ENCODE results near the gene PDE8A. TPM values are rescaled to one million over a fixed set of nuclear protein-coding genes. Genes with fewer than 3 reads are reported as not detected.

PDE8A gene
- total and polyA plus RNA-seq, 2 of the 4 experiments (the other 2 are of a cell fraction) = 32.4 to 35.9 TPM

- Histone ChIP-seq H3K27me3 (ENCODE audit: control insufficient read depth, insufficient read depth, low read length) (no peaks in the 10 kb centered on the region), H4K20me1 (ENCODE audit: insufficient read depth, low read length) (no peaks in the 10 kb centered on the region), H3K4me1 (ENCODE audit: control insufficient read depth, insufficient read depth, low read length) (peaks cover 3% of the 10 kb centered on the region; the same call in 1 of the 2 replicates), H3K23ac (ENCODE audit: low read depth, low read length) (no peak overlapping the region), H2BK120ac (ENCODE audit: low read depth, low read length) (no peak overlapping the region), H3K4me3 (ENCODE audit: insufficient read depth, low read depth, low read length) (no peak overlapping the region), H3K4ac (ENCODE audit: low read depth, low read length) (no peak overlapping the region), H3K27ac (ENCODE audit: insufficient read depth, low read length) (no peak overlapping the region), H3K4me2 (ENCODE audit: low read depth, low read length) (no peak overlapping the region), H2BK15ac (ENCODE audit: low read depth, low read length) (no peak overlapping the region), H3K56ac (ENCODE audit: extremely low read depth, insufficient read depth, low read length) (no peak overlapping the region), H4K8ac (ENCODE audit: low read depth in 2 of 2, low read length in 2 of 2) (no peak overlapping the region), H3K18ac (ENCODE audit: low read depth, low read length) (no peak overlapping the region), H4K91ac (ENCODE audit: insufficient read depth, low read depth, low read length) (no peak overlapping the region), H3K9me1 (ENCODE audit: insufficient read depth, low read length) (peaks cover 6% of the 10 kb centered on the region; the same call in 1 of the 2 replicates), H3K14ac (replicated peaks; ENCODE audit: low read depth, low read length) (no peak overlapping the region), H2BK20ac (ENCODE audit: low read depth, low read length) (no peak overlapping the region), H2AFZ (replicated peaks; ENCODE audit: low read length, poor library complexity) (no peak overlapping the region), H3K9me3 (ENCODE audit: control insufficient read depth, insufficient read depth, low read length) (no peaks in the 10 kb centered on the region), H3K9ac (ENCODE audit: low read depth, low read length) (no peak overlapping the region), H4K5ac (ENCODE audit: low read depth, low read length) (no peak overlapping the region), H2AK5ac (ENCODE audit: low read depth, low read length) (no peak overlapping the region), H3K79me1 (ENCODE audit: low read depth in 1 of 2, low read length in 2 of 2) (peaks cover 33 to 50% of the 10 kb centered on the region in 2 experiments), H3K36me3 (ENCODE audit: control insufficient read depth, insufficient read depth, low read length) (peaks cover 6% of the 10 kb centered on the region; the same call in 1 of the 2 replicates), H2AK9ac (replicated peaks; ENCODE audit: low read depth, low read length, poor library complexity) (no peak overlapping the region), H2BK5ac (ENCODE audit: low read depth, low read length, poor library complexity, severe bottlenecking) (no peak overlapping the region)
- ATAC-seq (ENCODE audit: low read depth) (no peak; the same call in 1 of the 2 replicates), DNase-seq (peak; percentile 42)
- no TSS peak for BruUV-seq (replicated peaks)
- dilution Hi-C loops (cut with HindIII; ENCODE audit: low sequenced_read_pairs, unreplicated experiment) (no loop called here), in situ Hi-C loops (cut with MboI; ENCODE audit: low sequenced_read_pairs) (loop anchor here (10.0 kb wide), 1 partner anchor 59 kb away; no protein-coding TSS in a partner anchor), intact Hi-C loops (cut with micrococcal nuclease) (no loop called here)
- ChIA-PET POLR2A (ENCODE audit: unreplicated experiment) (no interaction called here), CTCF (no interaction called here)
- WGBS, 2 experiments (ENCODE audit: extremely low coverage in 2 of 2, insufficient read length in 1 of 2) = 100% methylated on average over 1 of the region's 3 CpGs; no CpG with 5 or more reads in 1 of the 2 experiments
- TF ChIP-seq CEBPB (IDR thresholded peaks at IDR 0.05; ENCODE audit: low read depth, low read length) = no peak
- no peak for TF ChIP-seq NFE2L2 (IDR thresholded peaks at IDR 0.05; ENCODE audit: low read depth, low read length)
- TF ChIP-seq MAZ (IDR thresholded peaks at IDR 0.05; ENCODE audit: borderline replicate concordance, low read depth, low read length) = no peak
- no peak for TF ChIP-seq RCOR1 (IDR thresholded peaks at IDR 0.05; ENCODE audit: insufficient replicate concordance, low read length)
- no peak for TF ChIP-seq RFX5 (IDR thresholded peaks at IDR 0.05; ENCODE audit: low read depth, low read length)
- no peak for TF ChIP-seq MAFK (IDR thresholded peaks at IDR 0.05; ENCODE audit: low read depth, low read length)
- TF ChIP-seq CTCF (conservative IDR thresholded peaks at IDR 0.05; ENCODE audit: low read depth, low read length) = no peak
- no peak for TF ChIP-seq SMC3 (IDR thresholded peaks at IDR 0.05; ENCODE audit: low read depth, low read length)
- TF ChIP-seq FOS (IDR thresholded peaks at IDR 0.05; ENCODE audit: low read depth, low read length) = no peak
- no peak for TF ChIP-seq USF2 (IDR thresholded peaks at IDR 0.05; ENCODE audit: low read depth, low read length)
- TF ChIP-seq RAD21 (IDR thresholded peaks at IDR 0.05; ENCODE audit: low read length) = no peak
- no peak for TF ChIP-seq BHLHE40 (IDR thresholded peaks at IDR 0.05; ENCODE audit: low read depth, low read length)
- TF ChIP-seq MXI1 (IDR thresholded peaks at IDR 0.05; ENCODE audit: borderline replicate concordance, low read depth, low read length) = no peak
- no peak for TF ChIP-seq CHD1 (IDR thresholded peaks at IDR 0.05; ENCODE audit: low read depth, low read length)
These were observed 92.0 kb downstream of the PDE8A start for GRCh38 chr15:85073556-85074194.
